NCI-H2081 (cell line): ENCODE measurements around the gene CTNNA1.
"Not testable (repeated sequence)": the region's sequence is repeated elsewhere in the genome, so short reads cannot be mapped to it uniquely, and the experiment has no call there.

Experiments used
- DNase-seq, 2 experiments: peaks; one replicate each; lab custom pipeline; 2025; lab: John Stamatoyannopoulos, UW

The CTNNA1 gene

GRCh38 chr5:138898299-138898698, 145.1 kb downstream of the CTNNA1 start:
- no peak for DNase-seq

GRCh38 chr5:138898742-138899141, 145.5 kb downstream of the CTNNA1 start:
- DNase-seq = no peak

GRCh38 chr5:138900281-138900965, 147.2 kb downstream of the CTNNA1 start:
- DNase-seq = no peak

GRCh38 chr5:138901716-138902115, 148.5 kb downstream of the CTNNA1 start:
- no peak for DNase-seq

- no peak for DNase-seq
Observed at GRCh38 chr5:138903130-138903775, 150.0 kb downstream of the CTNNA1 start.

- no peak for DNase-seq
Observed at GRCh38 chr5:138905541-138905940, 152.3 kb downstream of the CTNNA1 start.

GRCh38 chr5:138909734-138910133, 156.5 kb downstream of the CTNNA1 start:
- DNase-seq = no peak

GRCh38 chr5:138910546-138911185, 157.4 kb downstream of the CTNNA1 start:
- no peak for DNase-seq

- DNase-seq = no peak
Observed at GRCh38 chr5:138911441-138911840, 158.2 kb downstream of the CTNNA1 start.

GRCh38 chr5:138912093-138912492, 158.9 kb downstream of the CTNNA1 start:
- DNase-seq = no peak

- no peak for DNase-seq
Observed at GRCh38 chr5:138913773-138914172, 160.5 kb downstream of the CTNNA1 start.

GRCh38 chr5:138914338-138914737, 161.1 kb downstream of the CTNNA1 start:
- DNase-seq = no peak

GRCh38 chr5:138918686-138919085, 165.5 kb downstream of the CTNNA1 start:
- DNase-seq = no peak

GRCh38 chr5:138920181-138920580, 167.0 kb downstream of the CTNNA1 start:
- DNase-seq = no peak

- not testable (repeated sequence) for DNase-seq
Observed at GRCh38 chr5:138921362-138921761, 168.1 kb downstream of the CTNNA1 start.

- no peak for DNase-seq
Observed at GRCh38 chr5:138922494-138922893, 169.3 kb downstream of the CTNNA1 start.

- no peak for DNase-seq
Observed at GRCh38 chr5:138925090-138925635, 171.9 kb downstream of the CTNNA1 start.

GRCh38 chr5:138926257-138926656, 173.0 kb downstream of the CTNNA1 start:
- DNase-seq = no peak

GRCh38 chr5:138926688-138927448, 173.6 kb downstream of the CTNNA1 start:
- DNase-seq = no peak

GRCh38 chr5:138927544-138927943, 174.3 kb downstream of the CTNNA1 start:
- no peak for DNase-seq

GRCh38 chr5:138927979-138928378, 174.8 kb downstream of the CTNNA1 start:
- no peak for DNase-seq

- DNase-seq = no peak
Observed at GRCh38 chr5:138929571-138929955, 176.3 kb downstream of the CTNNA1 start.
